Measurements from ENCODE around the gene NAB1.

NAB1 gene

GRCh38 chr2:190615555-190616200, 33.2 kb upstream of the NAB1 start:
- no peak for TF ChIP-seq CTCF (IDR thresholded peaks at IDR 0.05; ENCODE audit: low read length, missing control alignments)
- H3K4me3 ChIP-seq (replicated peaks; ENCODE audit: low read depth, low read length), result no peak overlapping the region
- DNase-seq (ENCODE audit: low read depth), result no peak

- H3K4me3 ChIP-seq (replicated peaks; ENCODE audit: low read depth, low read length), result no peak overlapping the region
- TF ChIP-seq CTCF (IDR thresholded peaks at IDR 0.05; ENCODE audit: low read length, missing control alignments), result no peak
- no peak for DNase-seq (ENCODE audit: low read depth)
Measured at GRCh38 chr2:190618030-190618429, 30.9 kb upstream of the NAB1 start.

GRCh38 chr2:190625691-190626090, 23.2 kb upstream of the NAB1 start:
- no peak overlapping the region for H3K4me3 ChIP-seq (replicated peaks; ENCODE audit: low read depth, low read length)
- no peak for DNase-seq (ENCODE audit: low read depth)
- TF ChIP-seq CTCF (IDR thresholded peaks at IDR 0.05; ENCODE audit: low read length, missing control alignments), result no peak

DNA sequence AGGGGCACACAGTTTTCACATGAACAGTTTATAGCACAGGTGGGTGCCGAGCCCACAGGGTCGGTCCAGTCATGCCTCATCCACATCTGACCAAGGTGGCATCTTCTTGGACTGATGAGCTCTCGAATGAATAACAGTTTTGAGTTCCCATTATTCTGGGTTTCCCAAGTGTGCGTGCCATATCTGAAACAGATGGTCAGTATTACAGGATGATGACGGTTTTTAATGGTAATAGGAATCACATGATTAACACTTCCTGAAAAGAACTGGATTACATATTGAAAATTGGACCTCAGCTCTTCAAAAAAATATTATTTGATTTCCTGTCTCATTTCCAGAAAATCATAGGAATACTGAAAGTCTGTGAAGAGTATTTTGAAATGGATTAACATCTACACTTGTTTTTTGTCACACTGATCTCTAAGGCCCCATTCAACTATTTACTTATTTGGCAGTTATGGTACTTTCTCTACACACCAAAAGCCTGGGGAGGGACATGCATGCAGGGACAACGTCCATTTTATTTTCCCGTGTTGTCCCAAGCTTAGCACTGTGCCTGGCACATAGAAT, 22.2 kb upstream of the NAB1 start:
- no peak for TF ChIP-seq CTCF (IDR thresholded peaks at IDR 0.05; ENCODE audit: low read length, missing control alignments)
- no peak overlapping the region for H3K4me3 ChIP-seq (replicated peaks; ENCODE audit: low read depth, low read length)
- peak; percentile 26 for DNase-seq (ENCODE audit: low read depth)

- TF ChIP-seq CTCF (IDR thresholded peaks at IDR 0.05; ENCODE audit: low read length, missing control alignments), result no peak
Measured at GRCh38 chr2:190627448-190628412, 21.2 kb upstream of the NAB1 start.

DNA sequence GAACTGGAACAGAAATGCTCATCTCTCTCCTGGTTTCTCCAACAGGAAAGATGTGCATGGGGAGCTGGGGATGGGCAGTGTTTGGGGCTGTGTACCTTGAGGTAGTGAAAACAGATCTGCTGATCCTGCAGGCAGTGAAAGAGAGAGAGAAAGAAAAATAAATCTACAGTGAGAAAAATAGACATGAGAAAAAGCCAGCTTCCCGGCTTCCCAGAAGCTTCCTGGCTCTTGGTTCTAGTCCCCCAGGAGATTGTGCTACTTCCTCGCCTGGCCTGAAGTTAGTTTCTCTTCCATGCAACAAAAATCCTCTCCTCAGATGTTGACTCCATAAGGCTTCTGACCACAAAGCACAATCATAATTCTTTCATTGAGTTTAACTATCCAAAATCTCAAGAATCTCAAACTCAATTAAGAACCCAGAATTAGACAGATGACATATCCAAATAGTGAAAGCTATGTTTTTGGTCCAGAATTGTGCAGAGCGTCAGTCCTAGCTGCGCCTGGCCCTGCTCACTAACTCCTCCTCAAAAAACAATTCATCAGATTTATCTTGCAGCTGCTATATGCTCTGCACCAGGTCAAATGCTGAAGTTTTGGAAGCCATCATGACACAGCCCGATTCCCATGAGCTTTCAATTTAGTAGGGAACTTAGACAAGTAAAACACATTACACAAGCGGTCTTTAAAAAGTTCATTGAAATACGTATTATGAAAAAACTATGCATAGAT, 20.1 kb upstream of the NAB1 start:
- no peak for TF ChIP-seq CTCF (IDR thresholded peaks at IDR 0.05; ENCODE audit: low read length, missing control alignments)
- no peak for DNase-seq (ENCODE audit: low read depth)
- H3K4me3 ChIP-seq (replicated peaks; ENCODE audit: low read depth, low read length), result no peak overlapping the region

More at GRCh38 chr2:190627448-190628412, 21.2 kb upstream of the NAB1 start:
- H3K4me3 ChIP-seq (replicated peaks; ENCODE audit: low read depth, low read length), result peak overlapping the region; percentile 44
- DNase-seq (ENCODE audit: low read depth), result peak; percentile 42
